ENCODE results near the gene INF2. TPM values are rescaled to one million over a fixed set of nuclear protein-coding genes. Genes with fewer than 3 reads are reported as not detected.

Gene INF2
- total RNA-seq, 2 experiments from 2014 or later: 155 to 159 TPM

DNA sequence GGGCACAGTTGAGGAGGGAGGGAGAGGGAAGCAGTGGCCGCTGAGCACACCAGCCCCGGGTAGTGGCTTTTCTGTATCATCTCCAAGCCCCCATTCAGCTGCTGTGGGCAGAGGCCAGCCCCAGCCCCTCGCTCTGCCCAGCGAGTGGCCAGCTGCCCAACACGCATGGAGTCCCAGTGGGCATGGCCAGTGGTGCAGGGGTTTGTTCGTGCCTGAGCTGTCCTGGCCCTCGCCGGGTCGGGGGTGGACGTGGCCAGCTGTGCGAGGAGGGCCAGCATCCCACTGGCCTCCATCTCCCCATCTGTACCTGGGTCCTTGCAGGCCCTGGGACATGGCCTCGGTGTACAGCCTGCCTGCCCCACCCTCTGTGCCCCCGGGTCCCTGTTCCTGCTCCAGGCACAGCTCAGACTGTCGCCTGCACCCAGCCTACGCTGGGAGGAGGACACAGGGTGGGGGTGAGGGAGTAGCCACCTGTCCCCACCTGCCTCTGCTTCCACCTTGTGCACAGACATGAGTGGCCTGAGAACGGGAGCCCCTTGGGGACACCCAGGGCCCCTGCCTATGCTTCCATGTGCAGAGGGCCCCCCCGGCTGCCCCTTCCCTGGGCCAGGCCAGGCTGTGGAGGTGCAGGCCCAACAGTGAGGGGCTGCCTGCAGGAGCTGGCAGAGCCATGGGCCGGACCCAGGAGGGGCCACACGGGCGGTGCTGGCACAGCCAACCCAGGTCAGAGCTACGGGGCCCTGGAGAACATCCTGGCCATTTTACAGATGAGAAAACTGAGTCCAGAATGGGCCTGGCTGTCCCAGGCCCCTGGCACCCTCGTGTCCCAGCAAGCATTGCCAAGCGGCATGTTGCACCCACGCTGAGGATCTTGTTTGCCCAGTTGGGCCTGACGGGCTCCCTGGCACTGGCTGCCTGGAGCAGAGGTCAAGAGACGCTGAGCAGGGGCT, 4.3 kb downstream of the INF2 start:
- CTCF ChIA-PET: interaction anchor here (1.1 to 1.2 kb wide), 2 partner anchors 15 to 29 kb away, joined by 3 read pairs; no protein-coding TSS in a partner anchor
- ATAC-seq: no peak
- H3K4me1 Mint-ChIP-seq (ENCODE audit: low read depth): peaks cover 62% of the 10 kb centered on the region

DNA sequence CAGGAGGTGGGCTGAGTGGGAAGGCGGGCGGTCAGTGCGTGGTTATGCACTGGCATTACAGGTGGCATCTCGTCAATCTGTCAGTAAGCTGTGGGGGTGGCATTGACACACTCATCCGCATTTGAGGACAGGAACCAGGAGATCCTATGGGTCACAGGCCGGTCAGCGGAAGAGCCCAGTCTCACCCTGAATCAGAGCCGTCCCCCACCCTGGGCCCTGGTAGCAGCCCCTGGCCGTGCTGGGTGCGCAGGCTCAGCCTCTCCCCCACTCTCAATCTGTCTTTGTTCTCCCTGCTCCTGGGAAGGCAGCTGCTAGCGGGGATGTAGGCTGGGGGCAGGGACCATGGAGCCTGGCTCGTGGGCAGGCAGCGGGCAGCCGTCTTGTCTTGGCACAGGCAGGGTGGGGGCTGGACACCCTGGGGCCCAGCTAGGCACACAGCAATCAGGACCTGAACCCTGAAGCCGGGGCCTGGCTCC, 5.1 kb downstream of the INF2 start:
- no peaks in the 10 kb centered on the region for H3K27me3 Mint-ChIP-seq (ENCODE audit: low read depth)
- no peaks in the 10 kb centered on the region for H3K9me3 Mint-ChIP-seq (ENCODE audit: insufficient read depth)
- peak overlapping the region; percentile 74 for H3K4me3 Mint-ChIP-seq
- H3K36me3 Mint-ChIP-seq (ENCODE audit: low read depth): peaks cover 35% of the 10 kb centered on the region
- peak overlapping the region; percentile 91 for H3K27ac Mint-ChIP-seq
- ATAC-seq (no peak), DNase-seq (no peak)
- CTCF ChIA-PET: interaction anchor here (0.9 to 1.7 kb wide), 4 partner anchors 10 to 381 kb away, joined by 3 to 5 read pairs (median 3); no protein-coding TSS in a partner anchor
- peaks cover 59% of the 10 kb centered on the region for H3K4me1 Mint-ChIP-seq (ENCODE audit: low read depth)
- POLR2A ChIA-PET: interaction anchor here (1.0 to 1.7 kb wide), 4 partner anchors 8 to 58 kb away, joined by 3 to 7 read pairs (median 5); partner anchors contain the start of gene SIVA1

More for the DNA sequence above, 4.3 kb downstream of the INF2 start:
- Mint-ChIP-seq H3K27ac (peak overlapping the region; percentile 91), H3K36me3 (ENCODE audit: low read depth) (peaks cover 35% of the 10 kb centered on the region), H3K9me3 (ENCODE audit: insufficient read depth) (no peaks in the 10 kb centered on the region), H3K27me3 (ENCODE audit: low read depth) (no peaks in the 10 kb centered on the region), H3K4me3 (peak overlapping the region; percentile 74)
- no peak for DNase-seq
- POLR2A ChIA-PET: interaction anchor here (1.7 kb wide), 1 partner anchor 8 kb away, joined by 4 read pairs; no protein-coding TSS in a partner anchor

DNA sequence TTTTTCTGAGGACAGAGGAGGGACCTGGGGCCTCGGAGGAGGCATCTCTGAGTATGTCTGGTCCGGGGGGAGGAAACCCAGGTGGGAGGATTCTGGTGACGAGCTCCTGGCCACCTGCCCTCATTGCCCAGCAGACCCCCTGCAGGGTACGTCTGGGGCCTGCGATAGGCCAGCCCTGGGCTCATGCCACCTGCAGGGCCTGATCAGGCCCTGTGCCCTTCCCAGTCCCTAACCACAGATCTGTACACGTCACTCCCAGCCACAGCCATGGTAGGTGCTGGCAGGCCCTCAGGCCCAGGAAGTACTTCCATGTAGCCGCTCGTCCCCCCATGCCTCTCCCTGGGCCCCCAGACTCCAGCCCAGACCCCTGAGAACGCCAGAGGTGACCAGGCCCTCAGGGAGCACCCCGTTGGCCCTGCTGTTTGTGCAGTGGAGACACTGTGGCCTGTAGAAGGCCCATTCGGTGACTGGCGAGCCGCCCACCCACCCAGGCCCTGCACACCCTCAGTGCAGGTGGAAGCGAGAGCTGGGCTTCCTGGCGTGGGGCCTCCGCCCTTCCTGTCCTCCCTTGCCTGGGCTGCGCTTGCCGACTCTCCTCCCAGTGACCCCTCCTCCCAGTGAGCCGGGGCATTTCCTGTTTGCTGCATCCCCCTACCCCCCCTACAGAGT, 5.7 kb downstream of the INF2 start:
- DNase-seq (peak; percentile 80), ATAC-seq (peak; percentile 78)
- peaks cover 35% of the 10 kb centered on the region for H3K36me3 Mint-ChIP-seq (ENCODE audit: low read depth)
- POLR2A ChIA-PET: interaction anchor here (1.0 to 1.7 kb wide), 4 partner anchors 8 to 57 kb away, joined by 3 to 7 read pairs (median 5); partner anchors contain the start of gene SIVA1
- peak overlapping the region; percentile 74 for H3K4me3 Mint-ChIP-seq
- H3K9me3 Mint-ChIP-seq (ENCODE audit: insufficient read depth): no peaks in the 10 kb centered on the region
- H3K27me3 Mint-ChIP-seq (ENCODE audit: low read depth): no peaks in the 10 kb centered on the region
- H3K27ac Mint-ChIP-seq: peak overlapping the region; percentile 91
- CTCF ChIA-PET: interaction anchor here (0.9 to 1.7 kb wide), 4 partner anchors 9 to 381 kb away, joined by 3 to 5 read pairs (median 3); no protein-coding TSS in a partner anchor
- H3K4me1 Mint-ChIP-seq (ENCODE audit: low read depth): peaks cover 59% of the 10 kb centered on the region

DNA sequence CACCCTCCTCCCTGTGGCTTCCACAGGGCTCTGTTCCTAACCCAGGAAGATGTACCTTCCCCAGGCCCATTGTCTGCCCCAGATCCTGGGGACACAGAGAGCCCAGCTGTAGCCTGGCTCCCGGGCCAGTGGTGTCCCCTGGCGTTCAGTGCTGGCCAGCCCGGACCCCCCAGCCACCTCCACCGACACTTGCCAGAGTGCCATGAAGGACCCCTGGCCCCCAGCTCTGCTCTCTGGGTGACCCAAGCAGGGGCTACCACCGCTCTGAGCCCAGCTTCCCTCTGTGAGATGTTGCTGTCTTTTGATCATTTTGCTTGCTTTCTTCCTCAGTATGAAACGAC, 6.2 kb downstream of the INF2 start:
- Mint-ChIP-seq H3K27ac (peak overlapping the region; percentile 91), H3K36me3 (ENCODE audit: low read depth) (peaks cover 35% of the 10 kb centered on the region), H3K4me1 (ENCODE audit: low read depth) (peaks cover 62% of the 10 kb centered on the region), H3K27me3 (ENCODE audit: low read depth) (no peaks in the 10 kb centered on the region), H3K4me3 (peak overlapping the region; percentile 74), H3K9me3 (ENCODE audit: insufficient read depth) (no peaks in the 10 kb centered on the region)
- ChIA-PET POLR2A (interaction anchor here (1.4 kb wide), 1 partner anchor 57 kb away, joined by 7 read pairs; the partner anchor contains the start of gene SIVA1), CTCF (interaction anchor here (1.1 to 1.7 kb wide), 2 partner anchors 8 to 28 kb away, joined by 3 to 5 read pairs; no protein-coding TSS in a partner anchor)
- ATAC-seq (no peak), DNase-seq (no peak)

DNA sequence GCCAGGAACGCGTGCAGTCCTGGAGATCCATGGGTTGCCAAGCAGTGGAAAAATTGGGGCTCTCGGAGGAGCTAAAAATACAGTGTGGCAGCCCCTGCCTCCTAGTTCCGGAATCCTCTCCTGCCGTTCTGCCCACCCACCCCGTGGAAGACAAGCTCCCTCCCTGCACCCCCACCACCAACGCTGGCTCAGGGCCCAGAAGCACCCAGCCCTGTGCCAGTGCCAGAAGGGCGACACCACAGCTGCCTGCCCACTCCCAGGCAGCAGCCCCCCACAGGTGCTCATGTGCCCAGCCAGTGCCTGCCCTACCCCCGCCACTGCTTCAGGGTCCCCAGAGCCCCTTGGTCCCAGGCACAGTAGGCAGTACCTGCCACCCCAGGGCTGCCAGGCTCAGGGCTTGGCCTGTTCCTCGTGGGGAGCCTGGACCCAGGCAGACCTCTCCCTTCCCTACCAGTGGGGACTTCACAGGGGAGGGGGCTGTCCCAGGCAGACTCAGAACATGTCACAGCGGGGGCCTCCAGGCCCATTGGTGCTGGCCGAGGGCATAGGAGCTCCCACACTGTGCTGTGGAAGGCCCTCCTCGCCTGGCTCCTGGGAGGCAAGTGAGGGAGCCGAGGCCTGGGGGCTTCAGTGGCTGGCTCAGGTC, 7.4 kb downstream of the INF2 start:
- ATAC-seq (no peak), DNase-seq (no peak)
- CTCF ChIA-PET: no interaction called here
- POLR2A ChIA-PET: interaction anchor here (0.8 kb wide), 1 partner anchor 19 kb away, joined by 3 read pairs; no protein-coding TSS in a partner anchor
- Mint-ChIP-seq H3K4me3 (no peak overlapping the region), H3K27ac (peak overlapping the region; percentile 91), H3K4me1 (ENCODE audit: low read depth) (peaks cover 52% of the 10 kb centered on the region), H3K27me3 (ENCODE audit: low read depth) (no peaks in the 10 kb centered on the region), H3K36me3 (ENCODE audit: low read depth) (peaks cover 28% of the 10 kb centered on the region), H3K9me3 (ENCODE audit: insufficient read depth) (no peaks in the 10 kb centered on the region)

DNA sequence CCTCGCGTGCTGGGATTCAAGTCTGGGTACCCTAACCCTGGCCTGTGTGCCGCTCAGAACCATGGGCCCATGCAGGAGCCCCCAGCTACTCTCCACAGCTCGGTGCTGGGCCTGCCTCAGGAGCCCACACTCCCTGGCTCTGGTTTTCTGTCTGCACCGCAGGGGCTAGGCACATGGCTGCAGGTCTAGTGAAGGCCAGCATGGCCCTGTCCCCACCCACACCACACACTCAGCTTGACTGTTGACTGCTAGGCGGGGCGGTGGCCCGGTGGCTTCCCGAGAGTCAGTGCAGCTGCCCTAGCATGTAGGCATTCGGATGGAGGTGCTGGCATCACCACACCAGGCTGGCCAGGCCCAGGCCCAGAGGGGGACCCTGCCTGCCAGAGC, 7.9 kb downstream of the INF2 start:
- POLR2A ChIA-PET: interaction anchor here (0.8 kb wide), 1 partner anchor 20 kb away, joined by 3 read pairs; no protein-coding TSS in a partner anchor
- no peak for DNase-seq
- H3K27me3 Mint-ChIP-seq (ENCODE audit: low read depth): no peaks in the 10 kb centered on the region
- H3K9me3 Mint-ChIP-seq (ENCODE audit: insufficient read depth): no peaks in the 10 kb centered on the region
- peaks cover 24% of the 10 kb centered on the region for H3K36me3 Mint-ChIP-seq (ENCODE audit: low read depth)
- H3K4me3 Mint-ChIP-seq: no peak overlapping the region
- H3K4me1 Mint-ChIP-seq (ENCODE audit: low read depth): peaks cover 48% of the 10 kb centered on the region
- CTCF ChIA-PET: no interaction called here
- ATAC-seq: no peak
- peak overlapping the region; percentile 39 for H3K27ac Mint-ChIP-seq

DNA sequence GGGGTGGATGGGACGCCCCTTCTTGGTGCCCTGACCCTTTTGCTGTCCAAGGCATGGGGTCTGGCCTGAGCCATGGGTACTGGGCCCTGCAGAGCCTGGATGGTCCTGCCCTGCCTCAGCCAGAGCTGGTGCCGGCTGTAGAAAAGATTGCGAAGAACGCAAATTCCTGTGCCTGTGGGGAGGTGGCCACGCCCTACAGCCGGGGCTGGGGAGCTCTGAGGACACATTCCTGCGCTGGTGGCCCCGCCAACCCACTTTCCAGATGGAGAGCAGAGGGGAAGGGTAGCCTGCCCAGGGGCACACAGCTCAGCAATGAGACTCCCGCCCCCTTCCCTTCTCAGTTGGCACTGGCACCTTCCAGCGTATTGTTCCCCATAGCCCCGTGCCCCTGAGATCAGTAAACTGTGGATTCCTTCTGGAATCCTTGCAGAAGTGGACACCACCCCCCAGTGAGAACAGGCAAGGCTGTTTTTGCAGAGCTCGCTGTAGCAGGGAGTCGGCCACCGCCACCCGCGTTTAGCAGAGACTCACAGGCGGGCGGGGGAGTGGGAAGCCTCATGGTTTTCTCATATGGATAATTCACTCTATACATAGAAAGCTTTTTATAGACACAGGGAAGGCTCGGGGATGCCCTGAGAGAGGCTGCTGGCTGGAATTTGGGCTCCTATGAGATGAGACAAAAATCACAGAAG, 8.6 kb downstream of the INF2 start:
- Mint-ChIP-seq H3K4me3 (no peak overlapping the region), H3K36me3 (ENCODE audit: low read depth) (peaks cover 24% of the 10 kb centered on the region), H3K9me3 (ENCODE audit: insufficient read depth) (no peaks in the 10 kb centered on the region), H3K27ac (no peak overlapping the region), H3K27me3 (ENCODE audit: low read depth) (no peaks in the 10 kb centered on the region), H3K4me1 (ENCODE audit: low read depth) (peaks cover 44% of the 10 kb centered on the region)
- DNase-seq (no peak), ATAC-seq (no peak)
- CTCF ChIA-PET: no interaction called here
- POLR2A ChIA-PET: no interaction called here

DNA sequence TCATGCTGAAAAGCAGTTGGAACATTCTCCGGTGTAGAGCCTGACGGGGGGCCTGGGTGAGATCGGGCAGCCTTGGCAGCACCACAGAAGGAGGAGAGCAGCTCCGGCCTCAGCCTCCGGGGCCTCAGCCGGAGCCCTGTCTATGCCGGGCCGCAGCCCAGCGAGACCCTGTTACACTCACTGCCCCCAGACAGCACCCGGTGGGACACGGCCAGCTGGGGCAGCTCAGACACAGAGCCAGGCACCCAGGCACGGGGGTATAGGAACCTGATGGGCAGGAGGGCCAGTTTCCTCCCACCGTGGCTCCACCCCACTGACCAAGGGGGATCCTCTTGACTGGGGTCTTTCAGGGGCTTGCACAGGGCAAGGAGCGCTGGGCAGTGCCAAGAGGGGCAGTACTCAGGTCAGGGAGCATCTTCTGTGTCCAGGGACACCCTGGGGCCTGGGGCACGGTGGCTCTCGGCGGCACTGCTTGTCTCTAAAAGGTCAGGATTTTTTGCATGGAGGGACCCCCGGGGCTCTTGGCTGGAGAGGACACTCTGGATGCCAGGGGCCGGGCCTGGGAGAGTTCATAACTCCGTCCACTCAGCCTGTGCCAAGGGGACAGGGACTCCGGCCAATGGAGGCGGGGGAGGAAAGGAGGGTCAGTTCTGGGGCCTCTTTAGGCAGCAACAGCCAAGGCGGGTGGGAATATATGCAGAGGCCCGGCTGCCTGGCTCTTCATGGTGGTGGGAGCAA, 9.4 kb downstream of the INF2 start:
- Mint-ChIP-seq H3K27me3 (ENCODE audit: low read depth) (no peaks in the 10 kb centered on the region), H3K27ac (no peak overlapping the region), H3K4me1 (ENCODE audit: low read depth) (peaks cover 37% of the 10 kb centered on the region), H3K9me3 (ENCODE audit: insufficient read depth) (no peaks in the 10 kb centered on the region), H3K36me3 (ENCODE audit: low read depth) (peaks cover 27% of the 10 kb centered on the region), H3K4me3 (no peak overlapping the region)
- ChIA-PET CTCF (no interaction called here), POLR2A (no interaction called here)
- ATAC-seq (no peak), DNase-seq (no peak)

DNA sequence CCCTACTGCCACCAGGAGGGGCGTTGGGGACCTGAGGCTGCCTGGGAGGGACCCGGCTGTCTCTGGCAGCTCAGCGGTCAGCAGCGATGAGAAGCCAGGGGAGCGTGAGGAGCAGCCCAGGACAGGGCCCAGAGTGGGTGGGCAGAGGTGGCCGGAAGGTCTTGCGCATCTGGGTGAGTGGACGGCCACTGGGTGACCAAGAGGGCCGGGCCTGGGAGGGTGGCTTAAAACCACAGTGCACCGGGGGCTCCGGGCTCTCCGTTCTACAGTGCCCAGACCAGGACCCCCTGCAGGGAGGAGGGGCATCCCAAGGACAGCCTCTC, 10.0 kb downstream of the INF2 start:
- POLR2A ChIA-PET: no interaction called here
- peaks cover 32% of the 10 kb centered on the region for H3K4me1 Mint-ChIP-seq (ENCODE audit: low read depth)
- peaks cover 29% of the 10 kb centered on the region for H3K36me3 Mint-ChIP-seq (ENCODE audit: low read depth)

DNA sequence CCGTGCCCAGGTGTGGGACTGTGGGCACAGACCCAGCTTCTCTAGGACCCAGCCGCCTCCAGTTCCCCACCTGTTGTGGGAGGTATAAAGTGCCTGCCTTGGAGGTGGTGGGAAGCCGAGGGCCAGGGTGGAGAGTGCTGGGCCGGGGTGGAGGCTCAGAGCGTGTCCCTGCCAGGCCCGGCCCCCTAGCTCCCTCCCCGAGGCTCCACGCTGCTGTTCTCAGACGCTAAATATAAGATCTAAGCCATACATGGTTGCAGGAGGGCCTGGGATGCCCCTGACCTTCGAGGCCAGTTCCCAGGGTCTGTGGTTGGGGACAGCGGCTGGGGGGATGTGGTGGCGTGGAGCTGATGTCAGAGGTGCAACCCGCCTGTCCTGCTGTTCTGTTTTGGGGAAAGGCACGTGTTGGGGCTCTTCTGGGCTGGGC, 10.8 kb downstream of the INF2 start:
- no peak for ATAC-seq
- Mint-ChIP-seq H3K4me1 (ENCODE audit: low read depth) (peaks cover 23% of the 10 kb centered on the region), H3K27me3 (ENCODE audit: low read depth) (no peaks in the 10 kb centered on the region), H3K9me3 (ENCODE audit: insufficient read depth) (no peaks in the 10 kb centered on the region), H3K4me3 (no peak overlapping the region), H3K36me3 (ENCODE audit: low read depth) (peaks cover 25% of the 10 kb centered on the region), H3K27ac (no peak overlapping the region)
- DNase-seq: no peak
- POLR2A ChIA-PET: no interaction called here
- CTCF ChIA-PET: no interaction called here

More for the DNA sequence above, 10.0 kb downstream of the INF2 start:
- H3K27ac Mint-ChIP-seq: no peak overlapping the region
- H3K9me3 Mint-ChIP-seq (ENCODE audit: insufficient read depth): no peaks in the 10 kb centered on the region
- ATAC-seq (no peak), DNase-seq (no peak)
- H3K4me3 Mint-ChIP-seq: no peak overlapping the region
- no peaks in the 10 kb centered on the region for H3K27me3 Mint-ChIP-seq (ENCODE audit: low read depth)
- CTCF ChIA-PET: no interaction called here

Data from activated CD8-positive, alpha-beta T cell treated with anti-CD3 and anti-CD28 coated beads, Interleukin-2, amount 10 ng/mL, durations not matched to agents 7 days and 5 days (primary cell).